Uterus (tissue), 2 donors: Measurements from ENCODE around the gene TRMU.

Experiments used
- CTCF ChIP-seq, 4 experiments: fragments of 200-600 bp in 2 of 4; fragments of 450-650 bp in 2 of 4; sonication (generic) in 2 of 4; IDR thresholded peaks; one replicate each; pipeline ENCODE4 v1.5.1; 2016 to 2019; ENCODE audit warnings: antibody characterized with exemption in 4 of 4, mild to moderate bottlenecking in 2 of 4, moderate library complexity in 1 of 4
- POLR2A ChIP-seq, 2 donors: fragments of 450-650 bp; IDR thresholded peaks; one replicate each; pipeline ENCODE4 v1.6.1; 2016; ENCODE audit warnings: antibody characterized with exemption in 2 of 2, mild to moderate bottlenecking in 1 of 2, moderate library complexity in 1 of 2

- TF ChIP-seq CTCF (IDR thresholded peaks at IDR 0.05) (no peak), POLR2A (IDR thresholded peaks at IDR 0.05) (no peak)
These were observed 40.6 kb downstream of the TRMU start for GRCh38 chr22:46376111-46376510.
